HEK293 (cell line): ENCODE data around the gene ACAP3.

Source experiments
- CTCF ChIA-PET: fragments of 350-600 bp; formaldehyde crosslinking; extraction: SDS; loops from one replicate; lab custom pipeline; 2021; ENCODE audit warnings: antibody characterized with exemption; lab: Yijun Ruan, JAX
- POLR2A ChIA-PET: fragments of 300-600 bp; formaldehyde crosslinking; extraction: SDS; loops from one replicate; lab custom pipeline; 2020; ENCODE audit warnings: antibody characterized with exemption, inconsistent platforms; lab: Yijun Ruan, JAX
- H3K27ac ChIP-seq: fragments of 200-500 bp; sonication (Bioruptor generic); 2 replicates; pipeline ENCODE4 v1.5.1; 2014; ENCODE audit warnings: low read depth, low read length, control low read depth, inconsistent platforms; ENCODE audit errors: extremely low read depth
- H3K36me3 ChIP-seq, 2 experiments: fragments of 200-500 bp in 1 of 2; sonication (Bioruptor generic) in 1 of 2; 1 replicate in 1 of 2; 2 replicates in 1 of 2; pipeline ENCODE4 v1.5.1; 2014 to 2017; ENCODE audit warnings: inconsistent platforms in 2 of 2, low read length in 2 of 2; ENCODE audit not compliant: control insufficient read depth in 2 of 2, insufficient read depth in 1 of 2
- H3K4me1 ChIP-seq: fragments of 200-500 bp; sonication (Bioruptor generic); 2 replicates; pipeline ENCODE4 v1.5.1; 2014; ENCODE audit warnings: mild to moderate bottlenecking, low read length, inconsistent platforms; ENCODE audit not compliant: control insufficient read depth, insufficient read depth
- H3K4me3 ChIP-seq: 2 replicates; pipeline ENCODE4 v1.5.1; 2011; ENCODE audit warnings: low read depth, mild to moderate bottlenecking, control low read depth, low read length, moderate library complexity
- H3K9me3 ChIP-seq: fragments of 200-500 bp; sonication (Bioruptor generic); 2 replicates; pipeline ENCODE4 v1.5.1; 2014; ENCODE audit warnings: low read depth, low read length, inconsistent platforms; ENCODE audit not compliant: control insufficient read depth, insufficient read depth
- BCL11A ChIP-seq: fragments of 450-650 bp; formaldehyde crosslinking; IDR thresholded peaks from 2 replicates; pipeline ENCODE4 v1.5.1; 2016; ENCODE audit warnings: low read depth, missing biosample characterization, missing genetic modification characterization
- BCL6B ChIP-seq: fragments of 450-650 bp; formaldehyde crosslinking; IDR thresholded peaks from 2 replicates; pipeline ENCODE4 v1.5.1; 2017; ENCODE audit warnings: missing biosample characterization, missing genetic modification characterization
- GLIS1 ChIP-seq: fragments of 450-650 bp; formaldehyde crosslinking; IDR thresholded peaks from 2 replicates; pipeline ENCODE4 v1.5.1; 2016; ENCODE audit warnings: missing biosample characterization, missing genetic modification characterization
- HIC1 ChIP-seq: fragments of 450-650 bp; formaldehyde crosslinking; IDR thresholded peaks from 2 replicates; pipeline ENCODE4 v1.5.1; 2016; ENCODE audit warnings: missing biosample characterization, missing genetic modification characterization
- KLF7 ChIP-seq: fragments of 450-650 bp; formaldehyde crosslinking; IDR thresholded peaks from 2 replicates; pipeline ENCODE4 v1.5.1; 2016; ENCODE audit warnings: missing biosample characterization, missing genetic modification characterization, borderline replicate concordance
- KLF8 ChIP-seq: fragments of 450-650 bp; formaldehyde crosslinking; IDR thresholded peaks from 2 replicates; pipeline ENCODE4 v1.5.1; 2016; ENCODE audit warnings: missing biosample characterization, missing genetic modification characterization
- KLF9 ChIP-seq: fragments of 450-650 bp; formaldehyde crosslinking; IDR thresholded peaks from 2 replicates; pipeline ENCODE4 v1.5.1; 2016; ENCODE audit warnings: missing biosample characterization, missing genetic modification characterization, low read depth
- MYNN ChIP-seq: fragments of 450-650 bp; formaldehyde crosslinking; IDR thresholded peaks from 2 replicates; pipeline ENCODE4 v1.5.1; 2016; ENCODE audit warnings: missing biosample characterization, missing genetic modification characterization, borderline replicate concordance
- OSR2 ChIP-seq: fragments of 450-650 bp; formaldehyde crosslinking; IDR thresholded peaks from 2 replicates; pipeline ENCODE4 v1.5.1; 2016; ENCODE audit warnings: missing biosample characterization, missing genetic modification characterization
- SCRT2 ChIP-seq: fragments of 450-650 bp; formaldehyde crosslinking; IDR thresholded peaks from 2 replicates; pipeline ENCODE4 v1.5.1; 2016; ENCODE audit warnings: missing biosample characterization, missing genetic modification characterization
- YY1 ChIP-seq: fragments of 450-650 bp; formaldehyde crosslinking; IDR thresholded peaks from 2 replicates; pipeline ENCODE4 v1.5.1; 2018; ENCODE audit warnings: missing biosample characterization, missing genetic modification characterization
- ZBTB10 ChIP-seq: fragments of 450-650 bp; formaldehyde crosslinking; IDR thresholded peaks from 2 replicates; pipeline ENCODE4 v1.5.1; 2016; ENCODE audit warnings: missing biosample characterization, missing genetic modification characterization
- ZBTB48 ChIP-seq: fragments of 450-650 bp; formaldehyde crosslinking; IDR thresholded peaks from 2 replicates; pipeline ENCODE4 v1.5.1; 2016; ENCODE audit warnings: missing biosample characterization, missing genetic modification characterization
- ZBTB6 ChIP-seq: fragments of 450-650 bp; formaldehyde crosslinking; IDR thresholded peaks from 2 replicates; pipeline ENCODE4 v1.5.1; 2017; ENCODE audit warnings: missing biosample characterization, missing genetic modification characterization
- ZIC2 ChIP-seq: fragments of 450-650 bp; formaldehyde crosslinking; IDR thresholded peaks from 2 replicates; pipeline ENCODE4 v1.5.1; 2016; ENCODE audit warnings: missing biosample characterization, missing genetic modification characterization
- ZNF121 ChIP-seq: fragments of 450-650 bp; formaldehyde crosslinking; IDR thresholded peaks from 2 replicates; pipeline ENCODE4 v1.5.1; 2016; ENCODE audit warnings: missing biosample characterization, missing genetic modification characterization
- ZNF302 ChIP-seq: fragments of 450-650 bp; formaldehyde crosslinking; IDR thresholded peaks from 2 replicates; pipeline ENCODE4 v1.5.1; 2016; ENCODE audit warnings: missing biosample characterization, missing genetic modification characterization, low read depth
- ZNF335 ChIP-seq: fragments of 450-650 bp; formaldehyde crosslinking; conservative IDR thresholded peaks from 2 replicates; pipeline ENCODE4 v1.5.1; 2016; ENCODE audit warnings: missing biosample characterization, missing genetic modification characterization
- ZNF37A ChIP-seq: fragments of 450-650 bp; IDR thresholded peaks from 2 replicates; pipeline ENCODE4 v1.5.1; 2018; ENCODE audit warnings: missing biosample characterization, missing genetic modification characterization
- ZNF391 ChIP-seq: fragments of 450-650 bp; formaldehyde crosslinking; IDR thresholded peaks from 2 replicates; pipeline ENCODE4 v1.5.1; 2016; ENCODE audit warnings: low read depth, missing biosample characterization, missing genetic modification characterization, borderline replicate concordance
- ZNF658 ChIP-seq: fragments of 450-650 bp; formaldehyde crosslinking; IDR thresholded peaks from 2 replicates; pipeline ENCODE4; 2016; ENCODE audit warnings: missing biosample characterization, missing genetic modification characterization

Gene ACAP3

GRCh38 chr1:1326075-1326605 lies 18.4 kb upstream of the ACAP3 start:
- ChIA-PET POLR2A (interaction anchor here (1.4 kb wide), 1 partner anchor 11 kb away, joined by 6 read pairs; no protein-coding TSS in a partner anchor), CTCF (interaction anchor here (0.6 to 0.8 kb wide), 2 partner anchors 19 to 184 kb away, joined by 5 read pairs; no protein-coding TSS in a partner anchor)
- Histone ChIP-seq H3K9me3 (no peaks in the 10 kb centered on the region), H3K36me3 (peaks cover 0 to 39% of the 10 kb centered on the region in 2 experiments; a peak in 2 of 3 replicates), H3K4me3 (no peak overlapping the region), H3K27ac (peak overlapping the region; percentile 84; the same call in 1 of the 2 replicates), H3K4me1 (peaks cover 7% of the 10 kb centered on the region; the same call in 1 of the 2 replicates)
- peak; percentile 75 for TF ChIP-seq ZIC2 (tag by site-specific recombination)
- no peak for TF ChIP-seq ZNF302
- no peak for TF ChIP-seq YY1
- no peak for TF ChIP-seq MYNN (tag by site-specific recombination)
- TF ChIP-seq KLF7 (tag by site-specific recombination): no peak

- H3K27ac ChIP-seq: peak overlapping the region; percentile 84
- H3K36me3 ChIP-seq: peaks cover 0 to 46% of the 10 kb centered on the region in 2 experiments; a peak in 2 of 3 replicates
- ChIA-PET CTCF (interaction anchor here (0.6 kb wide), 1 partner anchor 185 kb away, joined by 5 read pairs; no protein-coding TSS in a partner anchor), POLR2A (interaction anchor here (0.7 to 1.4 kb wide), 2 partner anchors 9 to 12 kb away, joined by 3 to 6 read pairs; no protein-coding TSS in a partner anchor)
- peak overlapping the region; percentile 93 for H3K4me3 ChIP-seq
- TF ChIP-seq ZNF121 (tag by site-specific recombination) (no peak), BCL6B (tag by site-specific recombination) (no peak), HIC1 (0 out of 2 replicates have a peak, but pooled peaks have one; percentile 12), ZNF37A (tag by site-specific recombination) (no peak), SCRT2 (tag by site-specific recombination) (peak; percentile 15; the same call in 1 of the 2 replicates), ZBTB48 (0 out of 2 replicates have a peak, but pooled peaks have one; percentile 16), OSR2 (tag by site-specific recombination) (peak; percentile 44), ZNF335 (tag by site-specific recombination) (peak; percentile 12)
- peaks cover 7% of the 10 kb centered on the region; the same call in 1 of the 2 replicates for H3K4me1 ChIP-seq
- H3K9me3 ChIP-seq: no peaks in the 10 kb centered on the region
Measured at GRCh38 chr1:1325288-1326074, 17.8 kb upstream of the ACAP3 start.

- H3K27ac ChIP-seq: peak within 1 kb of the TSS; percentile 84
- ChIA-PET CTCF (no interaction called here), POLR2A (interaction anchor here (0.7 to 1.4 kb wide), 2 partner anchors 8 to 13 kb away, joined by 3 to 6 read pairs; no protein-coding TSS in a partner anchor)
- peak within 1 kb of the TSS; percentile 93 for H3K4me3 ChIP-seq
- no peaks in the 10 kb centered on the region for H3K9me3 ChIP-seq
- peaks cover 0 to 52% of the 10 kb centered on the region in 2 experiments; a peak in 2 of 3 replicates for H3K36me3 ChIP-seq
- H3K4me1 ChIP-seq: peaks cover 7% of the 10 kb centered on the region; the same call in 1 of the 2 replicates
- TF ChIP-seq ZBTB10 (tag by site-specific recombination) (peak; percentile 60; the same call in 1 of the 2 replicates), ZNF391 (tag by site-specific recombination) (0 out of 2 replicates have a peak, but pooled peaks have one; percentile 24), KLF9 (tag by site-specific recombination) (peak; percentile 86), ZNF658 (tag by site-specific recombination) (no peak), KLF8 (tag by site-specific recombination) (peak; percentile 89), GLIS1 (tag by site-specific recombination) (peak; percentile 26; the same call in 1 of the 2 replicates), BCL11A (tag by site-specific recombination) (no peak), ZBTB6 (tag by site-specific recombination) (peak; percentile 52)
Measured at GRCh38 chr1:1324524-1325287, 17.0 kb upstream of the ACAP3 start, which contains the start of the genes CPTP and INTS11. Gene CPTP (plus strand): TSS chr1:1324802. CDS start chr1:1326911, 2,109 bp downstream. Gene INTS11 (minus strand): TSS chr1:1324660. CDS start chr1:1324608, 52 bp downstream.
